NCI-H82 treated with DMSO at 0.1 percent for 48 hours (cell line): Measurements from ENCODE around the gene PDLIM5.
"Not testable (repeated sequence)": the region's sequence is repeated elsewhere in the genome, so short reads cannot be mapped to it uniquely, and the experiment has no call there.

Source experiments
- DNase-seq: peaks from one replicate; lab custom pipeline; 2025; ENCODE audit not compliant: unreplicated experiment; lab: John Stamatoyannopoulos, UW

PDLIM5 gene

GRCh38 chr4:94583914-94584641, 132.3 kb downstream of the PDLIM5 start:
- no peak for DNase-seq

GRCh38 chr4:94588896-94589693, 137.4 kb downstream of the PDLIM5 start:
- DNase-seq: no peak

- peak; percentile 43 for DNase-seq
These were observed 138.8 kb downstream of the PDLIM5 start for GRCh38 chr4:94590493-94590892.

- DNase-seq: no peak
These were observed 139.5 kb downstream of the PDLIM5 start for GRCh38 chr4:94591289-94591688.

- no peak for DNase-seq
These were observed 143.3 kb downstream of the PDLIM5 start for GRCh38 chr4:94595013-94595412.

GRCh38 chr4:94595880-94596483, 144.2 kb downstream of the PDLIM5 start:
- peak; percentile 14 for DNase-seq

GRCh38 chr4:94598758-94599157, 147.0 kb downstream of the PDLIM5 start:
- no peak for DNase-seq

- DNase-seq: no peak
These were observed 151.5 kb downstream of the PDLIM5 start for GRCh38 chr4:94603170-94603747.

GRCh38 chr4:94605241-94605805, 153.6 kb downstream of the PDLIM5 start:
- DNase-seq: no peak

GRCh38 chr4:94610145-94610544, 158.4 kb downstream of the PDLIM5 start:
- no peak for DNase-seq

GRCh38 chr4:94613248-94613647, 161.5 kb downstream of the PDLIM5 start:
- DNase-seq: no peak

GRCh38 chr4:94615451-94615850, 163.7 kb downstream of the PDLIM5 start:
- no peak for DNase-seq

GRCh38 chr4:94621491-94622080, 169.8 kb downstream of the PDLIM5 start:
- DNase-seq: peak; percentile 6

- DNase-seq: no peak
These were observed 171.6 kb downstream of the PDLIM5 start for GRCh38 chr4:94623126-94623911.

GRCh38 chr4:94626942-94627341, 175.2 kb downstream of the PDLIM5 start:
- no peak for DNase-seq

GRCh38 chr4:94629058-94629457, 177.3 kb downstream of the PDLIM5 start:
- DNase-seq: not testable (repeated sequence)

GRCh38 chr4:94629837-94630236, 178.1 kb downstream of the PDLIM5 start:
- DNase-seq: no peak

- no peak for DNase-seq
These were observed 182.5 kb downstream of the PDLIM5 start for GRCh38 chr4:94634271-94634670.

GRCh38 chr4:94635177-94635576, 183.4 kb downstream of the PDLIM5 start:
- DNase-seq: no peak

GRCh38 chr4:94636004-94636403, 184.3 kb downstream of the PDLIM5 start:
- DNase-seq: no peak
